ENCODE measurements around the gene PRPH2. TPM values are rescaled to one million over a fixed set of nuclear protein-coding genes. Genes with fewer than 3 reads are reported as not detected.

The PRPH2 gene
- total RNA-seq, 1 donor from 2014 or later, result not detected

DNA sequence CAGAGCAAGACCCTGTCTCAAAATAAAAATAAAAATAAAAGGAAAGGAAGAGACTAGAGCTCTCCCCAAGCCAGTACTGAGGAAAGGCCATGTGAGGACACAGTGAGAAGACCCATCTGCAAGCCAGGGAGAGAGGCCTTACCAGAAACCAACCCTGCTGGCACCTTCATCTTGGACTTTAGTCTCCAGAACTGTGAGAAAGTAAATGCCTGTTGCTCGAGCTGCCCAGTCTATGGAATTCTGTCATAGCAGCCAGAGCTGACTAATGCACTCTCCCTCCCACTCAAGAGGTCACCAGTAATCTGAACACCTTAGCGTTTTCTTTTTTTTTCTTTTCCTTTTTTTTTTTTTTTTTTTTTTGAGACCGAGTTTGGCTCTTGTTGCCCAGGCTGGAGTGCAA, 7.3 kb upstream of the PRPH2 start:
- H3K4me3 ChIP-seq (ENCODE audit: insufficient read depth, low read depth, low read length), result no peak overlapping the region
- no peaks in the 10 kb centered on the region for H3K36me3 Mint-ChIP-seq (ENCODE audit: low read depth, unreplicated experiment)
- H3K9me3 ChIP-seq (ENCODE audit: insufficient read depth, low read depth, low read length), result no peaks in the 10 kb centered on the region
- no peak overlapping the region for H3K9ac ChIP-seq (ENCODE audit: low read length)
- H3K36me3 ChIP-seq (ENCODE audit: insufficient read depth, low read length), result no peaks in the 10 kb centered on the region
- no peaks in the 10 kb centered on the region for H3K4me1 Mint-ChIP-seq (ENCODE audit: low read depth, unreplicated experiment)
- no peak overlapping the region for H3K27ac Mint-ChIP-seq (ENCODE audit: unreplicated experiment)
- no peaks in the 10 kb centered on the region for H3K9me3 Mint-ChIP-seq (ENCODE audit: unreplicated experiment)
- DNase-seq (ENCODE audit: low read depth) (peak; percentile 48), FAIRE-seq (no peak)
- peaks cover 3% of the 10 kb centered on the region for H3K27me3 Mint-ChIP-seq (ENCODE audit: low read depth, unreplicated experiment)
- H3K4me3 Mint-ChIP-seq (ENCODE audit: unreplicated experiment), result no peak overlapping the region
- H3K79me2 ChIP-seq (ENCODE audit: insufficient read depth, low read length), result no peaks in the 10 kb centered on the region
- TF ChIP-seq EZH2 (IDR thresholded peaks at IDR 0.05; ENCODE audit: insufficient read depth, low read length), result no peak
- TF ChIP-seq, protein P1, sequence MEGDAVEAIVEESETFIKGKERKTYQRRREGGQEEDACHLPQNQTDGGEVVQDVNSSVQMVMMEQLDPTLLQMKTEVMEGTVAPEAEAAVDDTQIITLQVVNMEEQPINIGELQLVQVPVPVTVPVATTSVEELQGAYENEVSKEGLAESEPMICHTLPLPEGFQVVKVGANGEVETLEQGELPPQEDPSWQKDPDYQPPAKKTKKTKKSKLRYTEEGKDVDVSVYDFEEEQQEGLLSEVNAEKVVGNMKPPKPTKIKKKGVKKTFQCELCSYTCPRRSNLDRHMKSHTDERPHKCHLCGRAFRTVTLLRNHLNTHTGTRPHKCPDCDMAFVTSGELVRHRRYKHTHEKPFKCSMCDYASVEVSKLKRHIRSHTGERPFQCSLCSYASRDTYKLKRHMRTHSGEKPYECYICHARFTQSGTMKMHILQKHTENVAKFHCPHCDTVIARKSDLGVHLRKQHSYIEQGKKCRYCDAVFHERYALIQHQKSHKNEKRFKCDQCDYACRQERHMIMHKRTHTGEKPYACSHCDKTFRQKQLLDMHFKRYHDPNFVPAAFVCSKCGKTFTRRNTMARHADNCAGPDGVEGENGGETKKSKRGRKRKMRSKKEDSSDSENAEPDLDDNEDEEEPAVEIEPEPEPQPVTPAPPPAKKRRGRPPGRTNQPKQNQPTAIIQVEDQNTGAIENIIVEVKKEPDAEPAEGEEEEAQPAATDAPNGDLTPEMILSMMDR (IDR thresholded peaks at IDR 0.05; ENCODE audit: insufficient read depth, low read depth, low read length), result no peak
- H3K4me1 ChIP-seq (ENCODE audit: insufficient read depth, low read length), result peaks cover 5% of the 10 kb centered on the region
- H2AFZ ChIP-seq (ENCODE audit: low read depth, low read length), result peak overlapping the region; percentile 54
- H3K27ac ChIP-seq (ENCODE audit: low read depth, low read length), result no peak overlapping the region
- no peaks in the 10 kb centered on the region for H3K27me3 ChIP-seq (ENCODE audit: insufficient read depth, low read length)
- H4K20me1 ChIP-seq (ENCODE audit: insufficient read depth, low read length), result no peaks in the 10 kb centered on the region
- H3K4me2 ChIP-seq (ENCODE audit: low read length), result peak overlapping the region; percentile 25

- DNase-seq (ENCODE audit: low read depth) (no peak), FAIRE-seq (no peak)
- no peak overlapping the region for H3K4me3 Mint-ChIP-seq (ENCODE audit: unreplicated experiment)
- H3K27me3 Mint-ChIP-seq (ENCODE audit: low read depth, unreplicated experiment), result peaks cover 3% of the 10 kb centered on the region
- no peaks in the 10 kb centered on the region for H3K4me1 Mint-ChIP-seq (ENCODE audit: low read depth, unreplicated experiment)
- H3K36me3 ChIP-seq (ENCODE audit: insufficient read depth, low read length), result no peaks in the 10 kb centered on the region
- H3K27ac ChIP-seq (ENCODE audit: low read depth, low read length), result no peak overlapping the region
- H4K20me1 ChIP-seq (ENCODE audit: insufficient read depth, low read length), result no peaks in the 10 kb centered on the region
- H3K4me3 ChIP-seq (ENCODE audit: insufficient read depth, low read depth, low read length), result peak overlapping the region; percentile 58
- H3K4me1 ChIP-seq (ENCODE audit: insufficient read depth, low read length), result peaks cover 5% of the 10 kb centered on the region
- H3K36me3 Mint-ChIP-seq (ENCODE audit: low read depth, unreplicated experiment), result no peaks in the 10 kb centered on the region
- H3K9ac ChIP-seq (ENCODE audit: low read length), result peak overlapping the region; percentile 73
- no peaks in the 10 kb centered on the region for H3K27me3 ChIP-seq (ENCODE audit: insufficient read depth, low read length)
- no peaks in the 10 kb centered on the region for H3K9me3 Mint-ChIP-seq (ENCODE audit: unreplicated experiment)
- H3K4me2 ChIP-seq (ENCODE audit: low read length), result peak overlapping the region; percentile 91
- H3K79me2 ChIP-seq (ENCODE audit: insufficient read depth, low read length), result no peaks in the 10 kb centered on the region
- TF ChIP-seq EZH2 (IDR thresholded peaks at IDR 0.05; ENCODE audit: insufficient read depth, low read length), result no peak
- TF ChIP-seq, protein P1 (IDR thresholded peaks at IDR 0.05; ENCODE audit: insufficient read depth, low read depth, low read length), result no peak
- H3K27ac Mint-ChIP-seq (ENCODE audit: unreplicated experiment), result no peak overlapping the region
- no peaks in the 10 kb centered on the region for H3K9me3 ChIP-seq (ENCODE audit: insufficient read depth, low read depth, low read length)
- peak overlapping the region; percentile 99 for H2AFZ ChIP-seq (ENCODE audit: low read depth, low read length)
Observed at GRCh38 chr6:42727627-42728026, 5.2 kb upstream of the PRPH2 start.

- no peaks in the 10 kb centered on the region for H3K79me2 ChIP-seq (ENCODE audit: insufficient read depth, low read length)
- Mint-ChIP-seq H3K36me3 (ENCODE audit: low read depth, unreplicated experiment) (no peaks in the 10 kb centered on the region), H3K9me3 (ENCODE audit: unreplicated experiment) (no peaks in the 10 kb centered on the region), H3K4me1 (ENCODE audit: low read depth, unreplicated experiment) (no peaks in the 10 kb centered on the region), H3K4me3 (ENCODE audit: unreplicated experiment) (no peak overlapping the region), H3K27me3 (ENCODE audit: low read depth, unreplicated experiment) (peaks cover 3% of the 10 kb centered on the region), H3K27ac (ENCODE audit: unreplicated experiment) (no peak overlapping the region)
- no peaks in the 10 kb centered on the region for H3K9me3 ChIP-seq (ENCODE audit: insufficient read depth, low read depth, low read length)
- no peaks in the 10 kb centered on the region for H4K20me1 ChIP-seq (ENCODE audit: insufficient read depth, low read length)
- H3K4me3 ChIP-seq (ENCODE audit: insufficient read depth, low read depth, low read length), result peak overlapping the region; percentile 58
- H3K4me2 ChIP-seq (ENCODE audit: low read length), result peak overlapping the region; percentile 91
- H3K36me3 ChIP-seq (ENCODE audit: insufficient read depth, low read length), result no peaks in the 10 kb centered on the region
- FAIRE-seq (no peak), DNase-seq (ENCODE audit: low read depth) (no peak)
- H3K27ac ChIP-seq (ENCODE audit: low read depth, low read length), result peak overlapping the region; percentile 35
- peak overlapping the region; percentile 73 for H3K9ac ChIP-seq (ENCODE audit: low read length)
- H2AFZ ChIP-seq (ENCODE audit: low read depth, low read length), result peak overlapping the region; percentile 99
- H3K4me1 ChIP-seq (ENCODE audit: insufficient read depth, low read length), result peaks cover 5% of the 10 kb centered on the region
- no peak for TF ChIP-seq EZH2 (IDR thresholded peaks at IDR 0.05; ENCODE audit: insufficient read depth, low read length)
- TF ChIP-seq, protein P1 (IDR thresholded peaks at IDR 0.05; ENCODE audit: insufficient read depth, low read depth, low read length), result no peak
- no peaks in the 10 kb centered on the region for H3K27me3 ChIP-seq (ENCODE audit: insufficient read depth, low read length)
Observed at GRCh38 chr6:42727087-42727611, 4.8 kb upstream of the PRPH2 start.

Measured in astrocyte (in vitro differentiated cells and primary cell).